Uterus (tissue), 4 donors: ENCODE data around the gene SAMD10. TPM values are rescaled to one million over a fixed set of nuclear protein-coding genes. Genes with fewer than 3 reads are reported as not detected.

ENCODE experiments used
- DNase-seq, 2 donors: peaks; one replicate each; pipeline ENCODE4 v3.0.0-alpha.2; 2019 to 2020
- H3K27ac ChIP-seq, 2 donors: fragments of 200-600 bp; sonication (generic); 1 replicate in 1 of 2; 2 replicates in 1 of 2; pipeline ENCODE4 v1.5.1; 2016 to 2018
- H3K27me3 ChIP-seq, 2 donors: fragments of 200-600 bp; sonication (generic); one replicate each; pipeline ENCODE4 v1.5.1; 2018 to 2019; ENCODE audit warnings: control low read depth in 1 of 2
- H3K36me3 ChIP-seq, 2 donors: fragments of 200-600 bp; sonication (generic); one replicate each; pipeline ENCODE4 v1.5.1; 2019; ENCODE audit warnings: control low read depth in 1 of 2
- H3K4me1 ChIP-seq, 2 donors: fragments of 200-600 bp; sonication (generic); one replicate each; pipeline ENCODE4 v1.5.1; 2018 to 2019; ENCODE audit warnings: control low read depth in 1 of 2
- H3K4me3 ChIP-seq, 2 donors: fragments of 200-600 bp; sonication (generic); 1 replicate in 1 of 2; 2 replicates in 1 of 2; pipeline ENCODE4 v1.5.1; 2018 to 2019; ENCODE audit warnings: mild to moderate bottlenecking in 1 of 2
- H3K9me3 ChIP-seq, 2 donors: fragments of 200-600 bp; sonication (generic); one replicate each; pipeline ENCODE4 v1.5.1; 2019; ENCODE audit warnings: control low read depth in 1 of 2
- POLR2A ChIP-seq, 2 donors: fragments of 450-650 bp; IDR thresholded peaks; one replicate each; pipeline ENCODE4 v1.6.1; 2016; ENCODE audit warnings: antibody characterized with exemption in 2 of 2, mild to moderate bottlenecking in 1 of 2, moderate library complexity in 1 of 2
- intact Hi-C: fragments of 100-400 bp; cut with DNase I; formaldehyde crosslinking; loops from one replicate; pipeline ENCODE4 v1.15.1; 2023; ENCODE audit warnings: low total_unique reads
- total RNA-seq, 4 donors: library from RNA; depleted of rRNA in 3 of 4; stranded (reverse); fragments of >200 nt in 3 of 4; gene quantifications; one replicate each; pipeline versions ENCODE4 v1.1.0 to v1.2.4, GENCODE V29; 2014 to 2023
- TF ChIP-seq, protein P1 (sequence below), 4 experiments: fragments of 200-600 bp in 2 of 4; fragments of 450-650 bp in 2 of 4; sonication (generic) in 2 of 4; IDR thresholded peaks; one replicate each; pipeline ENCODE4 v1.5.1; 2016 to 2019; ENCODE audit warnings: antibody characterized with exemption in 4 of 4, mild to moderate bottlenecking in 2 of 4, moderate library complexity in 1 of 4
- donor health status: DM: yes; HTN: yes; CAD: no.

SAMD10 gene
- total RNA-seq, 4 donors from 2014 or later, result 0.83 to 7.6 (median 1.2) TPM; not detected in 1

DNA sequence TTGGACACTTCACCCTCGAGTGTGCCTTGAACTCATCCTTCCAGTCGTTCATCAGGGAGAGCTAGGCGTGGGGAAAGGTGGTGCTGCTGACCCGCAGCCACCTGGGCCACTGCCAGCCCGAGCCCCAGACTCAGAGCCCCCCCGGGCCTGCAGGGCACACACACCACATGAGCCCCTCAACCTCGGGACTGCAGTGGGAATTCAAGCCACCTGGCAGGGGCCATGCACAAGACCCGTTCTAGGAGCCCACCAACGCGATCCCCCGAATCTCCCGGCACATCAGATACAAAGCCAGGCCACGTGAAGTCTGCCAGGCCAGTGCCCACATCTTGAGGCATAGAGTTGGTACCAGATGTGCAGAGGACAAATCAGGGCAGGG is 12.5 kb downstream of the SAMD10 start:
- H3K36me3 ChIP-seq, result no peaks in the 10 kb centered on the region
- DNase-seq, result peak; percentile 14 to 16
- H3K27ac ChIP-seq, result no peak overlapping the region
- no peaks in the 10 kb centered on the region for H3K27me3 ChIP-seq
- intact Hi-C loops, result no loop called here
- H3K4me1 ChIP-seq, result peaks cover 0 to 18% of the 10 kb centered on the region in 2 donors
- H3K4me3 ChIP-seq, result no peak overlapping the region
- no peaks in the 10 kb centered on the region for H3K9me3 ChIP-seq
- TF ChIP-seq, protein P1, sequence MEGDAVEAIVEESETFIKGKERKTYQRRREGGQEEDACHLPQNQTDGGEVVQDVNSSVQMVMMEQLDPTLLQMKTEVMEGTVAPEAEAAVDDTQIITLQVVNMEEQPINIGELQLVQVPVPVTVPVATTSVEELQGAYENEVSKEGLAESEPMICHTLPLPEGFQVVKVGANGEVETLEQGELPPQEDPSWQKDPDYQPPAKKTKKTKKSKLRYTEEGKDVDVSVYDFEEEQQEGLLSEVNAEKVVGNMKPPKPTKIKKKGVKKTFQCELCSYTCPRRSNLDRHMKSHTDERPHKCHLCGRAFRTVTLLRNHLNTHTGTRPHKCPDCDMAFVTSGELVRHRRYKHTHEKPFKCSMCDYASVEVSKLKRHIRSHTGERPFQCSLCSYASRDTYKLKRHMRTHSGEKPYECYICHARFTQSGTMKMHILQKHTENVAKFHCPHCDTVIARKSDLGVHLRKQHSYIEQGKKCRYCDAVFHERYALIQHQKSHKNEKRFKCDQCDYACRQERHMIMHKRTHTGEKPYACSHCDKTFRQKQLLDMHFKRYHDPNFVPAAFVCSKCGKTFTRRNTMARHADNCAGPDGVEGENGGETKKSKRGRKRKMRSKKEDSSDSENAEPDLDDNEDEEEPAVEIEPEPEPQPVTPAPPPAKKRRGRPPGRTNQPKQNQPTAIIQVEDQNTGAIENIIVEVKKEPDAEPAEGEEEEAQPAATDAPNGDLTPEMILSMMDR (IDR thresholded peaks at IDR 0.05), result no peak
- TF ChIP-seq POLR2A (IDR thresholded peaks at IDR 0.05), result no peak

DNA sequence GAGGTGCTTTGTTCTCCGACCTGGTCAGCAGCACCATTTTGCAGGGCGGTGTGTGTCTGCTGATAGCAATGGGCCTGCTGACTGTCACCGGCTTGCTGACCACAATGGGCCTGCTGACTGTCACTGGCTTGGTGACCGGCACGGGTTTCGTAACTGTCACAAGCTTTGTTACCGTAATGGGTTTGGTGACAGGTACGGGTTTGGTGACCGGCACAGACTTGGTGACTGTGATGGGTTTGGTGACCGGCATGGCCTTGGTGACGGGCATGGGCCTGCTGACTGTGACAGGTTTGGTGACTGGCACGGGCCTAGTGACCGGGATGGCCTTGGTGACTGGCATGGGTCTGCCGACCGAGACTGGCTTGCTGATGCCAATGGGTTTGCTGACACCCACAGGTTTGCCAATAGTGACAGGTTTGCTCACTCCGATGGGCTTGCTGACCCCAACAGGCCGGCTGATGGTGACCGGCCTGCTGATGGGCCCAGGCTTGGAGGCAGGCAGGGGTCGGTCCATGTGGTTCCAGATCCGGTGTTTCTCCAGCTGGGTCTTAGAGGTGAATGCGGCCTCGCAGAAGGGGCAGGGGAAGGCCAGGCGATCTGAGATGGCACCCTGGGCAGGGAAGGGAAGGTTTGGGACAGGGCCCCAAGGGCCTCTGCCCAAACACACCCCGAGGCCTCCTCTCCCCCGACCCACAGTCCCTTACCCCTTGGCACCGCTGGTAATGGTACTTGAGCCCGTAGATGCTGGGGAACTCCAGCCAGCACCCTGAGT is 13.1 kb downstream of the SAMD10 start:
- Histone ChIP-seq H3K9me3 (no peaks in the 10 kb centered on the region), H3K4me1 (peaks cover 0 to 18% of the 10 kb centered on the region in 2 donors), H3K27me3 (no peaks in the 10 kb centered on the region), H3K27ac (no peak overlapping the region), H3K36me3 (no peaks in the 10 kb centered on the region), H3K4me3 (no peak overlapping the region)
- no peak for TF ChIP-seq POLR2A (IDR thresholded peaks at IDR 0.05)
- TF ChIP-seq, protein P1 (IDR thresholded peaks at IDR 0.05), result no peak
- intact Hi-C loops, result no loop called here
- DNase-seq, result peak in 1 of 2 donors; percentile 12

DNA sequence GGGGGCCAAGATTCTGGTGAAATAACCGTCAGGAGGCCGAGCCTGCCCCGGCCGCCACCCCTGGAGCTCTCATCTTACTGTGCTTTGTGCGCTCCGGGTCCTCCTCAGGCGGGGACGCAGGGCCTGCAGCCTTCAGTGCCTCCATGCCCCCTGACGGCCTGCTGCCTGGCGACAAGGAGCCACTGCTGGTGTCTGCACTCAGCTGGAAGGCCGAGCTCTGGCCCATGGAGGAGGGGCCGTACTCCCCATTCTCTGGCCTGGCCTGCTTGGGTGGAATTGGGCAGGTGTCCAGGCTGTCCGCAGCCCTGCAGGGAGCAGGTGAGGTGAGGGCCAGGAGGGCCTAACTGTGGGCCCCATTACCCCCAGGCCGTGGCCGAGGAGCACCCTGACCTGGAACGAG is 15.0 kb downstream of the SAMD10 start:
- no peak for TF ChIP-seq POLR2A (IDR thresholded peaks at IDR 0.05)
- TF ChIP-seq, protein P1 (IDR thresholded peaks at IDR 0.05), result no peak
- Histone ChIP-seq H3K27me3 (no peaks in the 10 kb centered on the region), H3K4me1 (peaks cover 0 to 12% of the 10 kb centered on the region in 2 donors), H3K36me3 (no peaks in the 10 kb centered on the region), H3K9me3 (no peaks in the 10 kb centered on the region), H3K4me3 (no peak overlapping the region), H3K27ac (no peak overlapping the region)
- intact Hi-C loops, result no loop called here
- peak in 1 of 2 donors; percentile 20 for DNase-seq

DNA sequence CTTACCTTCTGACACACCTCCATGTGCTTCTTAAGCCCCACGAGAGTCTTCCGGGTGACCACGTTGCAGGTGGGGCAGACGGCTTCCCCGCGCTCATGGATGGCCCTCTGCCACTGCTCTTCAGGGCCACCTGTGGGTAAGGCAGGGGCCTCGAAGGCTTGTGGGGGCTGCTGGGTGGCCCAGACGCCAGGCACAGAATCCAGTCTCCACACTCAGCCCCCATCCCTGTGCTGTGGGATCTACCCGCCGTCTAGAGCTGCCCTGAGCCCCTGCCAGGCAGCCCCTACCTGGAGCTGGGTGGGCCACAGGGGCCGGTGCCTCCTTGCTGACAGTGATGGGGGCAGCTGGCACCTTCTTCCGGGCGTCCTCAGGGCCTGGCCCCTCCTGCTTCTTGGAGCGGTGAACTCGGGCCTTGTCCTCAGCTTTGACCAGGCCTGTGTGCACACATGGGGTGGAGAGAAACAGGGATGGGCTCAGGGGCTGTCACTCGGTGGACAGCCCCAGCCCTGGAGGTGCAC is 15.6 kb downstream of the SAMD10 start:
- no peaks in the 10 kb centered on the region for H3K9me3 ChIP-seq
- peaks cover 0 to 9% of the 10 kb centered on the region in 2 donors for H3K4me1 ChIP-seq
- H3K27ac ChIP-seq, result no peak overlapping the region
- TF ChIP-seq, protein P1 (IDR thresholded peaks at IDR 0.05), result no peak
- no peak for TF ChIP-seq POLR2A (IDR thresholded peaks at IDR 0.05)
- H3K36me3 ChIP-seq, result no peaks in the 10 kb centered on the region
- H3K4me3 ChIP-seq, result no peak overlapping the region
- no peaks in the 10 kb centered on the region for H3K27me3 ChIP-seq
- no peak for DNase-seq
- intact Hi-C loops, result no loop called here

DNA sequence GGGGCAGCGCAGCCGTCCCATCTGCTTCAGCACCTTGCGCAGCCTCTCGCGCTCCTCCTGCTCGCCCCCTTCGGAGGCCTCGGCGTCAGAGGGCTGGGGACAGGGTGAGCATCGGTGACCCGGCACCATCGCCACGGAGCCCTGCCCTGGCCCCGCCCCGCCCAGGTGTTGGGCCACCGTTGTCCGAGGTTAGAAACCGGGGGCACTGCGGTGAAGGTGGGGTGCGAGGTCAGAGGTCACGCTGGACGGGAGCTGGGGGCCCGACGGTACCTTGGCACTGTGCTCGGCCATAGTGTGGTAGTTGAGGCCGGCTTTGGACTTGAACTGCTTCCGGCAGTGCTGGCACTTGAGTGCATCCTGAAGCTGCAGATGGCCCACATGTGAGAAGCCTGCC is 16.1 kb downstream of the SAMD10 start:
- H3K4me1 ChIP-seq, result peaks cover 0 to 4% of the 10 kb centered on the region in 2 donors

More for the DNA sequence above, 16.1 kb downstream of the SAMD10 start:
- intact Hi-C loops, result no loop called here
- H3K27ac ChIP-seq, result no peak overlapping the region
- no peak for DNase-seq
- no peak overlapping the region for H3K4me3 ChIP-seq
- H3K9me3 ChIP-seq, result no peaks in the 10 kb centered on the region
- TF ChIP-seq, protein P1 (IDR thresholded peaks at IDR 0.05), result no peak
- TF ChIP-seq POLR2A (IDR thresholded peaks at IDR 0.05), result no peak
- no peaks in the 10 kb centered on the region for H3K27me3 ChIP-seq
- no peaks in the 10 kb centered on the region for H3K36me3 ChIP-seq
